HG02763 (cell line): ENCODE measurements around the gene GRAMD1A.
"Not testable (repeated sequence)": the region's sequence is repeated elsewhere in the genome, so short reads cannot be mapped to it uniquely, and the experiment has no call there.

Experiments used
- ATAC-seq: cut with Tn5 transposase; IDR thresholded peaks from one replicate; pipeline ENCODE4 v1.9.1; 2021; ENCODE audit warnings: mild to moderate bottlenecking, moderate library complexity; ENCODE audit not compliant: unreplicated experiment

Gene GRAMD1A

DNA sequence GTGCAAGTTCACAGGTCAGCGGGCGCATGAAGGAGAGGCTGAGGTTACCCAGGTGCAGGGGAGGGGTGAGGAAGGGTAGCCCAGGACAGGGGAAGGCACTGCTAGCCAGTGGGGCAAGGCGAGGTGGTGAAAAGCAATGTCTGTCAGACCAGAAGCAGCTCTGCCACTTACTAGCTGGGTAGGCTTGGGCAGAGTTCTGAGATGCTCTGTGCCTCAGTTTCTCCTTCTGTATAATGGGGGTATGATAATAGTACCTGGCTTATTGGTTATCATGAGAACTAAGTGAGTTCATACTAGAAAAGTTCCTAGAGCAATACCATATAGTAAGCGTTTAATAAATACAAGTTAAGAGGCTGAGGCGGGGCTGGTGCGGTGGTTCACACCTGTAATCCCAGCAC is 15.8 kb downstream of the GRAMD1A start:
- no peak for ATAC-seq

DNA sequence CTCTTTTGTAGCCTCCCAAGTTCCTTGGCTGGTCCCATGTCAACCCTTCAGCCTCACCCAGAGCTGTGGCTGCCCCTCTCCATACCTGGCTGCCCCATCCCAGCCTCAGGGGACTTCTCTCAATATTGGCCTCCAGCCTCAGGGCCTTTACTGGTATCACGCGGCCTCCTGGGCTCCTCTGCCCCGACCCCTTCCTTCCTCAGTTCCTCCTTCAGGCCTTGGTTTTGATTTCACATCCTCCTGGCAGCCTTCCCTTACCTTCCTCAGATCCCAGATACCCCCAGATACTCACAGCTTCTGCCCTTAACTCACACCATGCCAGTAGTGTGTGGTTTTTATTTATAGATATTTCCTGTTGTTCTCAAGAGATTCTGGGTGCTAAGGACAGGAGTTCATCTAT is 17.4 kb downstream of the GRAMD1A start:
- ATAC-seq, result no peak

DNA sequence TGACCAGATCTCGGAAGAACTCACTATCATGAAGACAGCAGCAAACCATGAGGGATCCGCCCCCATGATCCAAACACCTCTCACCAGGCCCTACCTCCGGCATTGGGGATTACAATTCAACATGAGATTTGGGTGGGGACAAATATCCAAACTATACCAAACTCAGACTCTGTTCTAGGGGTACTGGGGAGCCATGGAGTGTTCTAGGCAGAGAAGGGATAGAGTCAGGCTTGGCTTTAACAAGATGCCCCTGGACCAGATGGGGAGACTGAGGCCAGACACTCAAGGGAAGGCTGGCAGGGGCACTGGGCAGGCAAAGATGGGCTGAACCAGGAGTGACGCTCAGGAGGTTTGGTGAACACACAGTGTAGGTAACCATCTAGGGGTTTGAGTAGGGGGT is 18.3 kb downstream of the GRAMD1A start:
- ATAC-seq, result no peak

DNA sequence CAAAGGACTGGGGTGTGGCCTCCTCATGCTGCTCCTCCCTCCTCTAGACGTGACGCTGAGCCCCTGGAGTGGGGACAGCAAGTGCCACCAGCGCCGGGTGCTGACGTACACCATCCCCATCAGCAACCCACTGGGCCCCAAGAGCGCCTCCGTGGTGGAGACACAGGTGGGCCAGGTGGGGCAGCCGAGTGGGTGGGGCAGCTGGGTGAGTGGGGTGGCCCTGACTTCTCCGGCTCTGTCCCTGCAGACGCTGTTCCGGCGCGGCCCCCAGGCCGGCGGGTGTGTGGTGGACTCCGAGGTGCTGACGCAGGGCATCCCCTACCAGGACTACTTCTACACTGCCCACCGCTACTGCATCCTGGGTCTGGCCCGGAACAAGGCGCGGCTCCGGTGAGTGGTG is 19.0 kb downstream of the GRAMD1A start:
- no peak for ATAC-seq

DNA sequence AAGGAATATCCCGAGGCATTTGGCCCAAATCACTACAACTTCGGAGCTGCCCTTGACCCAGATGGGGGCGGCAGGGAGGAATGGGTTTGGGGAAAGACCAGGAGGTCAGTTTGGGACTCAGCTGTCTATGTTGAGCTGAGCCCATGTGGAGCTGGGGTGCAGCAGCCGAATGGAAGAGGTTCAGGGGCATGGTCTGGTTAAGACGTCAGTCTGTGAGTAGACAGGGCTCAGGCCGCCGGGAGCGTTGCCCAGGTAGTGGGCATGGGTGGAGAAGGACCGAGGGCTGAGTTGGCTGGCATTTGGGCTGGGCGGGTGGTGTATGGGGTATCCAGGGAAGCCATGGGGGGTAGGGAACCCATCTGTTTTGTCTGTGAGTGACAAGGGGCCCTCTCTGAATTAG is 20.9 kb downstream of the GRAMD1A start:
- no peak for ATAC-seq

DNA sequence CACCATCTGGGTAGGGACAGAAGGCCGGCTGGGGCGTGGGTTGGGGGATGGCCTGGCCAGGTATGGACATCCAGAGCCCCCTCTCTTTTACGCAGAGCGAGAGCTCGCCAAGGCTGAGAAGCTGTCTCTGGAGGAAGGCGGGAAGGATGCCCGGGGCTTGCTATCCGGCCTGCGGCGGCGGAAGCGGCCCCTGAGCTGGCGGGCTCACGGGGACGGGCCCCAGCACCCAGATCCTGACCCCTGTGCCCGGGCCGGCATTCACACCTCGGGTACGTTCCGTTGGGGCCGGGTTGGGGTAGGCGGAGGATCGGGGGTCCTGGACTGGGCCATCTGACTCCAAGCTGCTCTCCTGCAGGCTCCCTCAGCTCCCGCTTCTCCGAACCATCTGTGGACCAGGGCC is 21.5 kb downstream of the GRAMD1A start:
- no peak for ATAC-seq

DNA sequence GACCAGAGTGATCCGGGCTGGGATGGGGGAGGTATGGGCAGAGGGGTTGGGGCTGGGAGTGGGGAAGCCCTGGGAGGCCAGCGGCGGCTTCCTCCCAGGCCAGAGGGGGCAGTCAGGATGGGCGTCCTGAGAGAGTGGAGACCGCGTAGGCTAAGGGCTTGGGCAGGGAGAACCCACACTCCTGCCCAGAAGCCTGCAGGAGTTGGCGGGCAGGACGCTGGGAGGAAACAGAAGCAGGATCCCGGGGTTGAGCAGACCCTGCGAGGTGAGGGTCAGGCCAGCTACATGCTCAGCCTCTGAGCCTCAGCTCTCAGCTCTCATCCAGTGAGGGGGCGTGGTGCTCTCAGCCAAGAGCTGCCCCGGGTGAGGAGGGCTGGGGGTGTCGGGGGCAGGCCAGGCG is 22.3 kb downstream of the GRAMD1A start:
- ATAC-seq, result no peak

DNA sequence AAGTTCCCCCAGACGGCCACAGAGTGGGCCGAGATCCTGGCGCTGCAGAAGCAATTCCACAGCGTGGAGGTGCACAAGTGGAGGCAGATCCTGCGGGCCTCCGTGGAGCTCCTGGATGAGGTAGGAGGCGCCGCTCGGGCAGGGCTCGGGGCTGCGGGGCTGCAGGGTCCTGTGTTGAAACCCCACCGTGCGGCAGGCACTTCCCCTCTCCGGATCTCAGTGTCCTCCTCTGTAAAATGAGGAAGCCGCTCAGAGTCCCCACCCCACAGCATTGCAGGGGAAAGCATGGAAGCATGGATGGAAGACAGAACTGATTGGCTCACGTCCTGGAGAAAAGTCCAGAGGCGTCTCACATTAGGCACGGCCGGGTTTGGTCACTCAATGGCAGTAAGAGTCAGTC is 23.3 kb downstream of the GRAMD1A start:
- ATAC-seq, result no peak

DNA sequence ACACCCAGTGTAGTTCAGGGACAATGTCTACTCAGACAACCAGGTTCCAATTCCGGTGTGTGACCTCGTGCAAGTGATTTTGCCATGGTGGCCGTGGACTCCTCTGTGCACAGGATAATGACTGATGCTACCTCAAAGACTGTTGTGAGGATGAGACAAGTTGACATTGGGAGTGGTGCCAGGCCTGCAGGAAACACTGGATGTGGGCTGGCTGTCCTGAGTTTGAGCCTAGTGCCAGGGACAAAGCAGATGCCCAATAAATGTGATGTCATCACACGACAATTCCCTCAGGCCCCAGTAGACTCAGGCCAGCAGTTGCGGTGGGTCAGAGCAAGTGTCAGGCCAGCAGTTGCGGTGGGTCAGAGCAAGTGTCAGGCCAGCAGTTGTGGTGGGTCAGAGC is 24.0 kb downstream of the GRAMD1A start:
- ATAC-seq, result no peak

DNA sequence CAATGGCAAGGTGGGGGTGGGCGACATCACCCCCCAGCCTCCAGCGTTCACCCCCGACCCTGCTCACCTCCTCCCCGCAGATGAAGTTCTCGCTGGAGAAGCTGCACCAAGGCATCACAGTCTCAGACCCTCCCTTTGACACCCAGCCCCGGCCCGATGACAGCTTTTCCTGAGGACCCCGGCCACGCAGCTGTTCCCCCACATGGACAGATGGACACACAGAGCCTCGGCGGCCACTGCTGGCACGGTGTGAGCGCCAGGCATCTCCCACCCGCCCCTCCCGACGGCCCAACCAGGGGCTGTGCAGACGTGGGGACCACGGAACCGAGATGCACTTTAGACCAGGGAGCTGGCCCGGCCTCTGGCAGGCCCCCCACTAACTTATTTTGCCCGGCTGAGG is 25.8 kb downstream of the GRAMD1A start:
- no peak for ATAC-seq

DNA sequence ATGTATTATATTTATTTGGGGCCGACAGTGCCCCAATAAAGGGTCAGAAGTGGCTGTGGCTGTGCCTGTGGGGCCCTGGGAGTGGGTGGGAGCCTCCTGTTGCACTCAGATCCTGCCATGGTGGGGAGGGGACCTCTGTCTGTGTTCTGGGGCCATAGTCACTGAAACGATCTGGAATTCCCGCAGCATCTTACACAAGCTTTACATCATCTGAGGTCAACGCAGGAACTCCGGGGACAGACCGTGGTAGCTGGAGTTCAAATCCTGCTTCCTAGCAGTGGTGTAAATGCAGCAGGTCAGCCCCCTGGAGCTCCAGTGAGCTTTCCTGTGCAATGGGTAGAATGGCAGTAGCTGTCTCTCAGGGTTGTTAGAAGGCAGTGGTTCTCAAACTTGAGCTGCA is 26.3 kb downstream of the GRAMD1A start:
- no peak for ATAC-seq

DNA sequence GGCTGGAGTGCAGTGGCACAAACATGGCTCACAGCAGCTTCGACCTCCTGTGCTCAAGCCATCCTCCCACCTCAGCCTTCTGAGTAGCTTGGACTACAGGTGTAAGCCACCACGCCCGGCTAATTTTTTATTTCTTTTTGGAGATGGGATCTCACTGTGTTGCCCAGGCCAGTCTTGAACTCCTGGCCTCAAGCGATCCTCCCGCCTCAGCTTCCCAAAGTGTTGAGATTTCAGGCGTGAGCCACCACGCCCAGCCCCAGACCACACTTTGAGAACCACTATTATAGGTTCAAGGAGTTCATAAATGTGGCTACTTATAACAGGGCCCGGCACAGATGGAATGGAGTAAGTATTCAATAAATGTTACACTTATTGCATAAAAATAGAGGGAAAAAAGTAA is 26.9 kb downstream of the GRAMD1A start:
- no peak for ATAC-seq

DNA sequence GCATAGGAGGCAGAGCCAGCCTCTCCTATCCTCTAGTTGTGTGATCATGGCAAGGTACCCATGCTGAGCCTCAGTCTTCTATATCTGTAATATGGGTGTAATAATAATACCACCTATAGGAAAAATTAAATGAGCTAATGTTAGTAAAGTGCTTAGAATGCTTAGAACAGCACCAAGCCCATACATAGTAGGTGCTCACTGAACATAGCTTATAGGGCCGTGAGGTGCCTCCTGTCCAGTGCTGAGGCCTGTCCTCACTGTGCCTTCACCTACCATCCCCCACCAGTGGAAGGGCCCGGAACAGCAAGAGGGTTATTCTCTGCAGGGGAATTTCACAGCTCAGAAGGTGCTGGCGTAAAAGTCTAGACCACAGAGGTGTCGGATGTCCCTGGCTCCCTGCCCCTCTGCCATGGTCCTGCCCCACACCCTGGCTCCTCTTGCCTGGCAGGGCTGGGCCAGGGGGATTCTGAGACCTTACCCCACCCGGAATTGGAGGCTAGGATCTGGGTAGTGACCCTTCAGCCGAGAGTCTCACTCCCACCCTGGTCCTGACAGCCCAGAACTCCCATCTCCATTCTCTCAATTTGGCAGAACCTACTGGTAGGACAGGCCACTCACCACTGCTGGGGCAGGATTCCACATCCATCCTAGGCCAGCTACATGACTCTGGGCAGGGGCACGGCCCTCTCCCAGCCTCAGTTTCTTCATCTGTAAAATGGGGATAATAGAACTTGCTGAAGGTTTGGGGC is 27.9 kb downstream of the GRAMD1A start:
- ATAC-seq, result no peak

DNA sequence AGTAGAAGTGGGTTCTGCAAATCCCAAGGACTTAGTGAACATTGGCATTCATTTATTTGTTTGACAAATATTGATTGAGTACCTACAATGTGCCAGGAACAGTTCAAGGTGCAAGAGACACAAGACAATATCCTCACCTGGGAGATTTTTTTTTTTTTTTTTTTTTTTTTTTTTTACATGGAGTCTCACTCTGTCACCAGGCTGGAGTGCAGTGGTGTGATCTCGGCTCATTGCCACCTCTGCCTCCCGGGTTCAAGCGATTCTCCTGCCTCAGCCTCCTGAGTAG is 28.4 kb downstream of the GRAMD1A start:
- not testable (repeated sequence) for ATAC-seq

DNA sequence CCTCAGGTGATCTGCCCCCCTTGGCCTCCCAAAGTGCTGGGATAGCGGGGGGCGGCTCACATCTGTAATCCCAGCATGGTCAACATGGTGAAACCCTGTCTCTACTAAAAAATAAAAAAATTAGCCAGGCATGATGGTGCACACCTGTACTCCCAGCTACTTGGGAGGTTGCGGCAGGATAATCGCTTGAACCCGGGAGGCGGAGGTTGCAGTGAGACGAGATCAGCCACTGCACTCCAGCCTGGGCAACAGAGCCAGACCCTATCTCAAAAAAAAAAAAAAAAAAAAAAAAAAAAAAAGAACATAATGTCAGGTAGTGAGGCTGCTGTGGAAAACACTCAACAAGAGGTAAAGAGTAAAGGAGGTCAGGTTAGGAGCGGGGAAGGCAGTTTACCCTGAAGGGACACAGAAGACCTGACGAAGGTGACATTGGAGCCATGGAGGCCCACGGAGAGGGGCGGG is 29.2 kb downstream of the GRAMD1A start:
- ATAC-seq, result not testable (repeated sequence)

DNA sequence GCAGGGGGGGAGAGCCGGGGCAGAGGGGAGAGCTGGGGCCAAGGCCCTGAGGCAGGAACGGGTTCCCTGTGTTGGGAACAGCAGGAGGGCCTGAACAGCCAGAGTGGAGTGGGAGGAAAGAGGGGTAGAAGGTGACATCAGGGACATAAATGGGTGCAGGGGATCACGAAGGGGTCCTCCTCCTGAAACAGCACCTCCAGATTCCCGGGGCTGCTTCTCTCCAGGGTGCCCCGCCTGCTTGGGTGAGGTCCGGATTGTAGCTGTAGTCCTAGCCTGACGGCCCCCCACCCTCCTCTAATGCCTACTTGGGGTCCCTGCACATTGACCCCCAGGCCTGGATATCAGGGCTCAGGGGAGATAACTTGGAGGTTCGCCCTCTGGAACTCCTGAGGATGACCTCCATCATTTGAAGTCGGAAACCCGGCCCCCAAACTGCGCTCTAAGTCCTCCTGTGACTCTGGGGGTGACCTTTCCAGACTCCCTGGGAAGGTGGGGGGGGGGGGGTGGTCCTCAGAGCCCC is 29.7 kb downstream of the GRAMD1A start:
- ATAC-seq, result no peak

DNA sequence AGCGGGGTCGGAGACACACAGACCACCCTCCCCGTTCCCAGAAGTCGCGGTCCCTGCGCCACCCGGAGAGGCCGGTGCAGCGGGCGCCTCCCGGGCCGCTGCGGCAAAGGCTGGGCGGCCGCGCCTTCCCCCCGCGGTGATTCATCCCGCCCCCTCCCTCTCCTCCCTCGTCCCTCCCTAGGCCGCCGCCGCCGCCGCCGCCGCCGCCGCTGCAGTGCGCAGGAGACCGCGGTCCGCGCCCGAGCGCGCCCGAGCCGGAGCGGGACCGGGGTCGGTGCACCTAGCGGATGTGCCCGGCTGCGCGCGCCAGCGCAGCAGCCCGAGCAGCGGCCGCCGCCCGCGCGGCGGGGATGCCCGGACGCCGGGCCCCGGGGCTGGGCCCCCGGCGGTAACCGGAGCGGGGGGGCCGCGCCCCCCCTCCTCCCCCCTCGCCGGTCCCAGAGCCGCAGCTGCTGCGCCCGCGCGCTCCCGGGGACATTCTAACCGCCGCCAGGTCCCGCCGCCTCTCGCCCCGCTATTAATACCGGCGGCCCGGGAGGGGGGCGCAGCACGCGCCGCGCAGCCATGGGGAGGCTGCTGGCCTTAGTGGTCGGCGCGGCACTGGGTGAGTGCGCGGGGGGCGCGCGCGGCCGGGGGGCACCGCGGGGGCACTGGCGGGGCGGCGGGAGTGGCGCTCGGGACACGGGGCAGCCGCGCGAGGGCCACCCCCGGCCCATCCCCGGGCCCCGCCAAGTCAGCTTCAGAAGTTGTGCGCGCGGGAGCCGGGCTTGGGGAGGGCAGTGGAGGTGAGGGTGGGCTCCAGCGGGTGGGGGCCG is 30.3 kb downstream of the GRAMD1A start, which contains the start of gene SCN1B:
Gene SCN1B (plus strand): TSS at position 214 of the 815 bp plus-strand sequence. CDS start 351 bp downstream, at position 565.
- ATAC-seq, result no peak

DNA sequence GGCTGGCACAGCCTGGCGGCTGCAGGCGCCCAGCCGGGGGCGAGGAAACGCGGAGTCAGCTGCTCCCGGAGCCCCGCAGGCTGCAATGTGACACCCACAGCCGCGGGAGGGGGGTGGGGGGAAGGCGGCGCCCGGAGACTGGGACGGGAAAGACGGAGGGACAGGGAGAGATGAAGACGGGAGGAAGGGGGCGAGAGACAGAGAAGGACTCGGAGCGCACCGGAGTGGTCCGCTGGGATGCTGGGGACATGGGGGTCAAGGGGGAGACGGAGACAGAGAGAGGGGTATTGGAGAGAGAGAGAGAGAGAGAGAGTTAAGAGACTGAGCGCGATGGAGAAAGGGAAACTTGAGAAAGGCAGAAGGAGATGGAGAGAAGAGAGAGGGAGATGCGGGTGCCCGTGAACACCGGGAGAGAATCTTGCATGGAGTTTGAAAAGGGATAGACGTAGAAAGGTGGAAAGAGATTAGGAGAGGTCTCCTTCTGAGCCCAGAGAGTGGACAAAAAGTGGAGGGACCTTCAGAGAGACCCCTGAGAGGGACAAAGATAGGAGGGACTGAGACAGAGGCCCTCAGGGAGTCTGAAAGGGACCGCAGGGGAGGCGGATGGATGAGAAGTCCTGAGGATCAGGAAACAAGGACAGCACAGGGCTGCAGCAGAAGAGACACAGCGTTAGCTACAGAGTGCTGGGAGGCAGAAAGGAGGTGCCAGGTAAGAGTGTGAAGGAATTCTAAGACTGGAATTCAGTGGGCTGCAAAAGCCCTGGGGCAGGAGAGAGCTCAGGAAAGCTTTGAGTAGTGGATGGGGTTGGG is 31.2 kb downstream of the GRAMD1A start:
- no peak for ATAC-seq

DNA sequence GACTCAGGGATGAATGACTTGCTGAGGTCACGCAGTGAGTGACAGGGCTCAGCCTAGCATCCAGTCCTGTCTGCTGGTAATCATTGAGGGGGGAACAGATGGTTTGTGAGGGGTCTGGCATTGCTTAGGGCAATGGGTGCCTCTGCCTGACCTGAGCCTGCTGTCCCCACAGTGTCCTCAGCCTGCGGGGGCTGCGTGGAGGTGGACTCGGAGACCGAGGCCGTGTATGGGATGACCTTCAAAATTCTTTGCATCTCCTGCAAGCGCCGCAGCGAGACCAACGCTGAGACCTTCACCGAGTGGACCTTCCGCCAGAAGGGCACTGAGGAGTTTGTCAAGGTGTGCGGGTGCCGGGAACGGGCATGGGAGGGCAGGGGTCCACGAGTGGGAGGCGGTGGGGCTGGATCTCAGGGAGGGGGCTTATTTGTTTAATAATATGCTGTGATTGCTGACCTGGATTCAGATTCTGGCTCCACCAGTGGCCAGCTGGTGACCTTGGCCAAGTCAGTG is 32.3 kb downstream of the GRAMD1A start:
- ATAC-seq, result no peak

DNA sequence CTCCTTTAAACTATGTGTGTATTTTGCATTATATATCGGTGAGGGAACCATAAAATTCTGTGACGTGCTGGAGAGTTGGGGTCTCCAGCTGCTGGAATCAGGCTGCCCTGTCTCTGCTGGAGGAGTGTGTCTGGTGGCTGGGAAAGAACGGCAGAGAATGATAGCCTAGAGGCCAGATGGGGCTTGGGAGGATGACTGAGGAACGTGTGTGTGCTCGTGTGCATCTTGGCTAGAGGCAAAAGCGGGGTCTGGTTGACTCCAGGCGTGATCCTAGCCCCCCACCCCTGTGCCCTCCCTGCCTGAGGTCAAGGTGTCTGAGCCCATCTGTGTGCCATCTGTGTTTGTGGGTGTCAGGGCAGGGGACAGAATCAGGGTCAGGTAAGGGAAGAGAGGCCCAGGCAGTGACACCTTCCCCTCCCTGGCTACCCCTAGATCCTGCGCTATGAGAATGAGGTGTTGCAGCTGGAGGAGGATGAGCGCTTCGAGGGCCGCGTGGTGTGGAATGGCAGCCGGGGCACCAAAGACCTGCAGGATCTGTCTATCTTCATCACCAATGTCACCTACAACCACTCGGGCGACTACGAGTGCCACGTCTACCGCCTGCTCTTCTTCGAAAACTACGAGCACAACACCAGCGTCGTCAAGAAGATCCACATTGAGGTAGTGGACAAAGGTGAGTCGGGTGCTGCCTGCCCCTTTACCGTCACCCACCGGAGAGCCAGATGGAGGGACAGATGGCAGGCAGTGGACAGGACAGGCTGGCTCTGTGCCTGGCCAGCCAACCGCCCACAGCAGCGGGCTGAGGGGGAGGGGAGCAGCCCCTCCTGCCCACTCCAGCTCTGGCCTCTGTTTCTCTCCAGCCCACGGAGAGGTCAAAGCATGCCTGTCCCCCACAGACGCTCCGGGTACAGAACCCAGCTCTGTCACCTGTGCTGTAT is 33.2 kb downstream of the GRAMD1A start:
- ATAC-seq, result no peak
